Sigmoid colon (tissue), 4 donors: ENCODE data around the gene TMEM135.

Source experiments
- POLR2A ChIP-seq, 2 donors: fragments of 450-650 bp; IDR thresholded peaks; one replicate each; pipeline ENCODE4 v1.6.1; 2016; ENCODE audit warnings: antibody characterized with exemption in 2 of 2, mild to moderate bottlenecking in 2 of 2, moderate library complexity in 2 of 2
- POLR2AphosphoS5 ChIP-seq, 4 donors: sonication (generic); formaldehyde crosslinking; IDR thresholded peaks; one replicate each; pipeline ENCODE4 v1.6.1; 2017; ENCODE audit warnings: antibody characterized with exemption in 4 of 4
- TF ChIP-seq, protein P1 (sequence below), 4 experiments: fragments of 450-650 bp in 3 of 4; fragments of 200-600 bp in 1 of 4; IDR thresholded peaks; one replicate each; pipeline ENCODE4 v1.5.1; 2016 to 2019; ENCODE audit warnings: antibody characterized with exemption in 4 of 4, mild to moderate bottlenecking in 3 of 4, moderate library complexity in 2 of 4

DNA sequence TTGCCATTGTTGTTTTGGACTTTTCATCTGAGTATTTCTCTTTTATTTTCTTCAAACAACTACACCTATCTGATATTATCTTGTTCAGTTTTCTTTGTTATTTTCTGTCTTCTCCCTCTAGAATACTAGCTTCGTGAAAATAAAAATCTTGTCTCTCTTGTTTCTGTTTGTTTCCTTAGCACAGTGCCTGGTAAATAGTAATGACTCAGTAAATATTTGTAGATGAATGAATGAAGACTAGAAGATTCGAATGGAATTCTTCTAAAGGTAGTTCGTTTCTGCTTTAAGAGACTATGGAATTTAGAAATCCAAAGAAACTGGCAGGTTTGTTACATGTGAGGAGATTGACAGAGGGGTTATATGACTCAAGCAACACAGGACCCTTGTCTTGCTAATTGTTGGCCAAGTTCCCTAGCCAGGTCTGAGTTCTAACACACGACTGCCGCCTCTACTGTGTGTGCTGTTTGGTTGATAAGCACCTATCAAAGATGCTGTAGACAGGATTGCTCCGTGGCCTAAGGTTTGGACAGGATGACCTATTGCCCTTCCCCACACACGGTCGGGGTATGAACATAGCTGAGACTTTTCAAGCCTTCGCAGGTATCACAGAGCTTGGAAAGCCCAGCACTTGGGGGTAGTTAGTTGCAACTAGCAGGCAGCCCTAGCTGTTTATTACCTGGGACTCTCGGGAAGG, 831 bp upstream of the TMEM135 start:
- TF ChIP-seq, protein P1, sequence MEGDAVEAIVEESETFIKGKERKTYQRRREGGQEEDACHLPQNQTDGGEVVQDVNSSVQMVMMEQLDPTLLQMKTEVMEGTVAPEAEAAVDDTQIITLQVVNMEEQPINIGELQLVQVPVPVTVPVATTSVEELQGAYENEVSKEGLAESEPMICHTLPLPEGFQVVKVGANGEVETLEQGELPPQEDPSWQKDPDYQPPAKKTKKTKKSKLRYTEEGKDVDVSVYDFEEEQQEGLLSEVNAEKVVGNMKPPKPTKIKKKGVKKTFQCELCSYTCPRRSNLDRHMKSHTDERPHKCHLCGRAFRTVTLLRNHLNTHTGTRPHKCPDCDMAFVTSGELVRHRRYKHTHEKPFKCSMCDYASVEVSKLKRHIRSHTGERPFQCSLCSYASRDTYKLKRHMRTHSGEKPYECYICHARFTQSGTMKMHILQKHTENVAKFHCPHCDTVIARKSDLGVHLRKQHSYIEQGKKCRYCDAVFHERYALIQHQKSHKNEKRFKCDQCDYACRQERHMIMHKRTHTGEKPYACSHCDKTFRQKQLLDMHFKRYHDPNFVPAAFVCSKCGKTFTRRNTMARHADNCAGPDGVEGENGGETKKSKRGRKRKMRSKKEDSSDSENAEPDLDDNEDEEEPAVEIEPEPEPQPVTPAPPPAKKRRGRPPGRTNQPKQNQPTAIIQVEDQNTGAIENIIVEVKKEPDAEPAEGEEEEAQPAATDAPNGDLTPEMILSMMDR (IDR thresholded peaks at IDR 0.05) = no peak
- TF ChIP-seq POLR2A (IDR thresholded peaks at IDR 0.05) (no peak), POLR2AphosphoS5 (IDR thresholded peaks at IDR 0.05) (no peak)
